Motor neuron (in vitro differentiated cells): Measurements from ENCODE around the gene TMEM164. TPM values are rescaled to one million over a fixed set of nuclear protein-coding genes. Genes with fewer than 3 reads are reported as not detected.
"Not testable (repeated sequence)": the region's sequence is repeated elsewhere in the genome, so short reads cannot be mapped to it uniquely, and the experiment has no call there.

Experiments
- ATAC-seq, 8 experiments: fragments of 200-7000 bp; cut with Tn5 transposase; replicated peaks in 6 of 8; 2 replicates each; pipeline ENCODE4 v1.8.0; 2021; ENCODE audit warnings: mild to moderate bottlenecking in 8 of 8, moderate library complexity in 8 of 8
- H3K27ac ChIP-seq, 2 donors: fragments of 250-450 bp; sonication (Bioruptor Pico); 2 replicates each; pipeline ENCODE4 v1.9.0; 2021; ENCODE audit warnings: antibody characterized with exemption in 2 of 2, mild to moderate bottlenecking in 2 of 2, moderate library complexity in 1 of 2
- H3K4me1 ChIP-seq, 2 donors: fragments of 250-450 bp; sonication (Bioruptor Pico); replicated peaks in 1 of 2; 2 replicates each; pipeline ENCODE4 v1.6.1; 2021; ENCODE audit warnings: antibody characterized with exemption in 2 of 2, mild to moderate bottlenecking in 2 of 2, moderate library complexity in 1 of 2
- H3K4me3 ChIP-seq, 5 donors: fragments of 250-450 bp; sonication (Bioruptor Pico); 2 replicates each; pipeline ENCODE4 v1.9.0; 2021; ENCODE audit warnings: antibody characterized with exemption in 5 of 5, mild to moderate bottlenecking in 5 of 5, moderate library complexity in 4 of 5
- WGBS, 10 experiments: fragments of 450-650 bp; shearing (Covaris generic); methylation state at CpG; one replicate each; pipeline ENCODE4 v1.0.0; 2022; 5-methylcytosine and 5-hydroxymethylcytosine counted together
- in situ Hi-C, 9 experiments: fragments of 400-800 bp; cut with MboI; loops; one replicate each; pipeline ENCODE4 v1.15.0; 2021; ENCODE audit warnings: low sequenced_read_pairs in 9 of 9, low pct_unique_long_range_greater_than_20kb in 2 of 9; ENCODE audit not compliant: unreplicated experiment in 9 of 9
- total RNA-seq, 8 experiments: library from RNA; unstranded; fragments of 300-600 nt; gene quantifications; 2 replicates each; pipeline versions ENCODE4 v1.2.3 to v1.2.4, GENCODE V29; 2022

Gene TMEM164
- 10 to 100 TPM in 7 of 8 experiments, 1 to 10 TPM in 1; 9.3 to 38.2 (median 19.1) TPM for total RNA-seq

GRCh38 chrX:110002300-110003166 is at the start of gene TMEM164:
Gene TMEM164, plus strand, starts transcription at chrX:110003114. Its CDS starts 661 bp downstream, at chrX:110003775.
- peaks cover 21 to 42% of the 10 kb centered on the region in 2 donors for H3K4me1 ChIP-seq
- peak within 1 kb of the TSS; percentile 41 to 96 (median 54) for H3K4me3 ChIP-seq
- no CpG with 5 or more reads among the region's 83 CpGs for WGBS, 10 experiments
- peak within 1 kb of the TSS; percentile 71 to 86 for H3K27ac ChIP-seq
- in situ Hi-C loops = no loop called here
- ATAC-seq = peak; percentile 74 to 86 (median 82)

GRCh38 chrX:109954333-109954732 is 48.6 kb upstream of the TMEM164 start:
- no peak for ATAC-seq
- in situ Hi-C loops = no loop called here

GRCh38 chrX:109954955-109955354 is 48.0 kb upstream of the TMEM164 start:
- H3K4me3 ChIP-seq = no peak overlapping the region
- no peak overlapping the region for H3K27ac ChIP-seq
- WGBS, 10 experiments = 71 to 100% (median 84%) methylated on average over 1 of the region's 1 CpG; no CpG with 5 or more reads in 6 of the 10 experiments
- no peak for ATAC-seq
- in situ Hi-C loops = no loop called here
- no peaks in the 10 kb centered on the region for H3K4me1 ChIP-seq

More at GRCh38 chrX:109954333-109954732, 48.6 kb upstream of the TMEM164 start:
- Histone ChIP-seq H3K4me3 (no peak overlapping the region), H3K4me1 (no peaks in the 10 kb centered on the region), H3K27ac (no peak overlapping the region)
- 0 to 100% (median 54%) methylated on average over 1 to 2 of the region's 2 CpGs; no CpG with 5 or more reads in 5 of the 10 experiments for WGBS, 10 experiments

GRCh38 chrX:109958266-109958665 is 44.6 kb upstream of the TMEM164 start:
- H3K27ac ChIP-seq = no peak overlapping the region
- H3K4me3 ChIP-seq = no peak overlapping the region
- no peak for ATAC-seq
- in situ Hi-C loops = no loop called here
- H3K4me1 ChIP-seq = no peaks in the 10 kb centered on the region

GRCh38 chrX:109959356-109959871 is 43.5 kb upstream of the TMEM164 start:
- Histone ChIP-seq H3K27ac (no peak overlapping the region), H3K4me3 (no peak overlapping the region), H3K4me1 (no peaks in the 10 kb centered on the region)
- in situ Hi-C loops = no loop called here
- ATAC-seq = no peak

- ATAC-seq = no peak
- WGBS, 10 experiments = 80 to 100% methylated on average over 1 of the region's 2 CpGs; no CpG with 5 or more reads in 8 of the 10 experiments
Measured at GRCh38 chrX:109964390-109964789, 38.5 kb upstream of the TMEM164 start.

GRCh38 chrX:109966246-109966645 is 36.7 kb upstream of the TMEM164 start:
- WGBS, 10 experiments = no CpG with 5 or more reads among the region's 1 CpG
- no peak overlapping the region for H3K27ac ChIP-seq
- H3K4me3 ChIP-seq = no peak overlapping the region
- H3K4me1 ChIP-seq = no peaks in the 10 kb centered on the region
- no peak for ATAC-seq
- in situ Hi-C loops = no loop called here

More at GRCh38 chrX:109964390-109964789, 38.5 kb upstream of the TMEM164 start:
- H3K4me1 ChIP-seq = no peaks in the 10 kb centered on the region
- H3K27ac ChIP-seq = no peak overlapping the region
- in situ Hi-C loops = no loop called here
- no peak overlapping the region for H3K4me3 ChIP-seq

- Histone ChIP-seq H3K4me3 (no peak overlapping the region), H3K27ac (no peak overlapping the region), H3K4me1 (no peaks in the 10 kb centered on the region)
- 17 to 83% (median 51%) methylated on average over 1 to 2 of the region's 3 CpGs; no CpG with 5 or more reads in 5 of the 10 experiments for WGBS, 10 experiments
- in situ Hi-C loops = no loop called here
- ATAC-seq = no peak
Measured at GRCh38 chrX:109967156-109967555, 35.8 kb upstream of the TMEM164 start.

- H3K4me3 ChIP-seq, H3K27ac ChIP-seq, ATAC-seq, in situ Hi-C loops, H3K4me1 ChIP-seq: not testable (repeated sequence)
- WGBS, 10 experiments = 54 to 56% methylated on average over 2 of the region's 4 CpGs; no CpG with 5 or more reads in 8 of the 10 experiments
Measured at GRCh38 chrX:109970841-109971240, 32.1 kb upstream of the TMEM164 start.

GRCh38 chrX:109974906-109975655 is 27.8 kb upstream of the TMEM164 start:
- H3K4me3 ChIP-seq = no peak overlapping the region
- WGBS, 10 experiments = 20 to 100% (median 40%) methylated on average over 1 of the region's 1 CpG; no CpG with 5 or more reads in 5 of the 10 experiments
- in situ Hi-C loops = no loop called here
- peak in 2 of 8 experiments; percentile 34 to 78 for ATAC-seq
- no peaks in the 10 kb centered on the region for H3K4me1 ChIP-seq
- H3K27ac ChIP-seq = no peak overlapping the region

GRCh38 chrX:109985210-109985609 is 17.7 kb upstream of the TMEM164 start:
- in situ Hi-C loops, H3K27ac ChIP-seq, H3K4me1 ChIP-seq, H3K4me3 ChIP-seq, ATAC-seq: not testable (repeated sequence)
- WGBS, 10 experiments = 54 to 80% methylated on average over 1 to 2 of the region's 4 CpGs; no CpG with 5 or more reads in 8 of the 10 experiments

GRCh38 chrX:109987884-109988283 is 15.0 kb upstream of the TMEM164 start:
- no peak overlapping the region for H3K4me3 ChIP-seq
- in situ Hi-C loops = no loop called here

More at GRCh38 chrX:109987884-109988283, 15.0 kb upstream of the TMEM164 start:
- no peak for ATAC-seq
- Histone ChIP-seq H3K4me1 (no peaks in the 10 kb centered on the region), H3K27ac (no peak overlapping the region)
- WGBS, 10 experiments = 20 to 100% (median 59%) methylated on average over 1 to 2 of the region's 2 CpGs; no CpG with 5 or more reads in 6 of the 10 experiments
